ENCODE data around the gene HSBP1.

GRCh38 chr16:83838151-83838550 is 30.4 kb downstream of the HSBP1 start:
- no peak for TF ChIP-seq FOXJ3 (CRISPR knock-in tag; IDR thresholded peaks at IDR 0.05; ENCODE audit: borderline replicate concordance)
- TF ChIP-seq CTCF (IDR thresholded peaks at IDR 0.05) = no peak
- TF ChIP-seq GRHL2 (CRISPR knock-in tag; IDR thresholded peaks at IDR 0.05; ENCODE audit: insufficient replicate concordance, severe bottlenecking) = no peak
- no peak for TF ChIP-seq ZBTB21 (CRISPR knock-in tag; IDR thresholded peaks at IDR 0.05; ENCODE audit: borderline replicate concordance)
- TF ChIP-seq SP1 (CRISPR knock-in tag; conservative IDR thresholded peaks at IDR 0.05) = no peak
- TF ChIP-seq ZNF138 (CRISPR knock-in tag; conservative IDR thresholded peaks at IDR 0.05) = no peak
- no peak for TF ChIP-seq KAT7 (CRISPR knock-in tag; IDR thresholded peaks at IDR 0.05; ENCODE audit: borderline replicate concordance)
- TF ChIP-seq FOXP1 (CRISPR knock-in tag; IDR thresholded peaks at IDR 0.05; ENCODE audit: borderline replicate concordance) = no peak

All from WTC11 (cell line).